Mesendoderm (in vitro differentiated cells): ENCODE measurements around the gene TMEM9.
"Not testable (repeated sequence)": the region's sequence is repeated elsewhere in the genome, so short reads cannot be mapped to it uniquely, and the experiment has no call there.

Experiments
- DNase-seq: peaks from one replicate; pipeline ENCODE4 v3.0.0; 2013
- H2AK5ac ChIP-seq: 2 replicates; pipeline ENCODE4 v1.6.1; 2013; ENCODE audit warnings: low read length, inconsistent platforms
- H2BK120ac ChIP-seq: 2 replicates; pipeline ENCODE4 v1.6.1; 2013; ENCODE audit warnings: low read depth, mild to moderate bottlenecking, low read length, moderate library complexity, mixed read lengths
- H2BK15ac ChIP-seq: replicated peaks from 2 replicates; pipeline ENCODE4 v1.6.1; 2013; ENCODE audit warnings: low read depth, mild to moderate bottlenecking, moderate library complexity
- H2BK5ac ChIP-seq: 2 replicates; pipeline ENCODE4 v1.6.1; 2013; ENCODE audit warnings: low read length, inconsistent platforms
- H3K18ac ChIP-seq: 2 replicates; pipeline ENCODE4 v1.6.1; 2013; ENCODE audit warnings: mild to moderate bottlenecking, low read length, mixed read lengths
- H3K23ac ChIP-seq: one replicate; pipeline ENCODE4 v1.6.1; 2013; ENCODE audit warnings: low read length
- H3K27ac ChIP-seq: 2 replicates; pipeline ENCODE4 v1.5.1; 2013; ENCODE audit warnings: low read depth, mild to moderate bottlenecking, inconsistent platforms, low read length, moderate library complexity
- H3K27me3 ChIP-seq: 2 replicates; pipeline ENCODE4 v1.6.1; 2013; ENCODE audit warnings: low read length, control low read depth, mild to moderate bottlenecking, inconsistent platforms; ENCODE audit not compliant: insufficient read depth, poor library complexity
- H3K36me3 ChIP-seq: 2 replicates; pipeline ENCODE4 v1.6.1; 2013; ENCODE audit warnings: low read length, inconsistent platforms; ENCODE audit not compliant: control insufficient read depth, insufficient read depth
- H3K4ac ChIP-seq: one replicate; pipeline ENCODE4 v1.6.1; 2013; ENCODE audit warnings: low read depth, mild to moderate bottlenecking, low read length, moderate library complexity
- H3K4me1 ChIP-seq: 2 replicates; pipeline ENCODE4 v1.6.1; 2013; ENCODE audit warnings: low read depth, low read length, inconsistent platforms; ENCODE audit not compliant: control insufficient read depth
- H3K4me2 ChIP-seq: 2 replicates; pipeline ENCODE4 v1.6.1; 2013; ENCODE audit warnings: low read length
- H3K4me3 ChIP-seq: 2 replicates; pipeline ENCODE4 v1.5.1; 2013; ENCODE audit warnings: mild to moderate bottlenecking, low read length
- H3K56ac ChIP-seq: one replicate; pipeline ENCODE4 v1.6.1; 2013; ENCODE audit warnings: low read length
- H3K79me1 ChIP-seq: 2 replicates; pipeline ENCODE4 v1.6.1; 2013; ENCODE audit warnings: low read length, inconsistent platforms
- H3K79me2 ChIP-seq: 2 replicates; pipeline ENCODE4 v1.6.1; 2013; ENCODE audit warnings: mild to moderate bottlenecking, low read length; ENCODE audit not compliant: control insufficient read depth, insufficient read depth
- H3K9ac ChIP-seq: 2 replicates; pipeline ENCODE4 v1.6.1; 2013; ENCODE audit warnings: low read length, inconsistent platforms
- H4K5ac ChIP-seq: one replicate; pipeline ENCODE4 v1.6.1; 2013; ENCODE audit warnings: low read length
- H4K8ac ChIP-seq: one replicate; pipeline ENCODE4 v1.6.1; 2013; ENCODE audit warnings: low read depth, mild to moderate bottlenecking, control low read depth, low read length, moderate library complexity
- WGBS: extraction: QIAGEN DNeasy Blood & Tissue Kit; methylation state at CpG from one replicate; pipeline ENCODE4 v1.1.7; 2013; ENCODE audit warnings: low lambda C conversion rate, missing lambda C conversion rate; ENCODE audit not compliant: insufficient coverage; ENCODE audit errors: extremely low coverage; 5-methylcytosine and 5-hydroxymethylcytosine counted together

Gene TMEM9

DNA sequence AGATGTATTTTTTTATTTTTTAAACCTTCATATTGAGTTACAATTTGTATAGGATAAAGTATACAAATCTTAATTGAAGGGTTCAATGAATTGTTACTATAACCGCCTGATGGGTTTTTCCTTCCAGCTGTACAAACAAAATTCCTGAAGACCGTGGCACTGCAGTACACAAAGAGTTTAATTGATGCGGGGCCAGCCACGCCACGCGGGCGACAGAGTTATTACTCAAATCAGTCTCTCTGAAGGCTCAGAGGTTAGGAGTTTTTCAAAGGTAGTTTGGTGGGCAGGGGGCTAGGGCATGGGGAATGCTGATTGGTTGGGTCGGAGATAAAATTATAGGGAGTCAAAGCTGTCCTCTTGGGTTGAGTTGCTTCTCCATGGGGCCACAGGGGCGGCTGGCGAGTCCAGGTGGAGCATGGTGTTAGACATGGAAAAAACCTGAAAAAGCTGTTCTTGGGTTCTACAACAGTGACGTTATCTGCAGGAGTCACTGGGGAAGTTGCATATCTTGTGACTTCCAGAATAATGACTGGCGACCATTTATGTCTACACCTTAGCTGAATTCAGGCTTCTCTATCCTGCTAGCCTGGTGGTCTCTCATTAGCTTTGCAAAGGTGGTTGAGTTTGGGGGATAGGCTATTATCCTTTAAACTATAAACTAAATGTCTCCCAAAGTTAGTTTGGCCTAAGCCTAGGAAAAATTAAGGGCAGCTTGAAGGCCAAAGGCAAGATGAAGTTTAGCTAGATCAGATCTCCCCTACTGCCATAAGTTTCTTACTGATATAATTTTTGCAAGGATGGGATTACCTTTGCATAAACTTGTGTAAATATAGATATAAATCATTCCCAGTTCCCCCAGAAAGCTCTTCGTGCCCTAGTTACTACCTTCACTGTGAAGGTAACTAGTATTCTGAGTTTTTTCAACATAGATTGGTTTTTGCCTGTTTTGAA lies 13.0 kb upstream of the TMEM9 start:
- no peak overlapping the region for H4K8ac ChIP-seq
- H2AK5ac ChIP-seq = no peak overlapping the region
- no peak overlapping the region for H3K9ac ChIP-seq
- H3K18ac ChIP-seq = peak overlapping the region; percentile 35
- H3K36me3 ChIP-seq = no peaks in the 10 kb centered on the region
- no peak overlapping the region for H3K56ac ChIP-seq
- no peak for DNase-seq
- no peak overlapping the region for H2BK5ac ChIP-seq
- H3K79me2 ChIP-seq = no peaks in the 10 kb centered on the region
- no peaks in the 10 kb centered on the region for H3K79me1 ChIP-seq
- H4K5ac ChIP-seq = no peak overlapping the region
- H2BK15ac ChIP-seq = no peak overlapping the region
- no peak overlapping the region for H3K4ac ChIP-seq
- no peak overlapping the region for H3K27ac ChIP-seq
- no CpG with 5 or more reads among the region's 13 CpGs for WGBS
- no peak overlapping the region for H3K23ac ChIP-seq
- no peak overlapping the region for H3K4me3 ChIP-seq
- peaks cover 2% of the 10 kb centered on the region for H3K27me3 ChIP-seq
- peaks cover 2% of the 10 kb centered on the region for H3K4me1 ChIP-seq
- no peak overlapping the region for H3K4me2 ChIP-seq
- H2BK120ac ChIP-seq = no peak overlapping the region

- Histone ChIP-seq H3K79me1 (no peaks in the 10 kb centered on the region), H2BK5ac (no peak overlapping the region), H3K36me3 (no peaks in the 10 kb centered on the region), H2BK15ac (no peak overlapping the region), H3K56ac (no peak overlapping the region), H2BK120ac (no peak overlapping the region), H3K9ac (no peak overlapping the region), H3K18ac (no peak overlapping the region), H3K4me2 (no peak overlapping the region), H3K27me3 (peaks cover 2% of the 10 kb centered on the region), H3K27ac (no peak overlapping the region), H4K8ac (no peak overlapping the region), H3K4ac (no peak overlapping the region), H3K23ac (no peak overlapping the region), H2AK5ac (no peak overlapping the region), H3K4me1 (no peaks in the 10 kb centered on the region), H3K4me3 (no peak overlapping the region), H4K5ac (no peak overlapping the region), H3K79me2 (no peaks in the 10 kb centered on the region)
- WGBS = no CpG with 5 or more reads among the region's 7 CpGs
- DNase-seq = no peak
Measured at GRCh38 chr1:201164645-201165044, 10.4 kb upstream of the TMEM9 start.

GRCh38 chr1:201163707-201164106 lies 9.4 kb upstream of the TMEM9 start:
- H3K18ac ChIP-seq = no peak overlapping the region
- no peak overlapping the region for H3K4me3 ChIP-seq
- no peak overlapping the region for H3K23ac ChIP-seq
- H4K5ac ChIP-seq = no peak overlapping the region
- no peaks in the 10 kb centered on the region for H3K4me1 ChIP-seq
- no peak overlapping the region for H3K27ac ChIP-seq
- no peak overlapping the region for H3K4ac ChIP-seq
- H2BK5ac ChIP-seq = no peak overlapping the region
- no peak overlapping the region for H3K4me2 ChIP-seq
- no peak overlapping the region for H2AK5ac ChIP-seq
- H3K79me2 ChIP-seq = no peaks in the 10 kb centered on the region
- H3K27me3 ChIP-seq = peaks cover 2% of the 10 kb centered on the region
- DNase-seq = no peak
- H3K79me1 ChIP-seq = no peaks in the 10 kb centered on the region
- no peaks in the 10 kb centered on the region for H3K36me3 ChIP-seq
- H4K8ac ChIP-seq = no peak overlapping the region
- no peak overlapping the region for H3K9ac ChIP-seq
- no CpG with 5 or more reads among the region's 4 CpGs for whole genome bisulfite sequencing
- H3K56ac ChIP-seq = no peak overlapping the region
- H2BK120ac ChIP-seq = no peak overlapping the region
- no peak overlapping the region for H2BK15ac ChIP-seq

DNA sequence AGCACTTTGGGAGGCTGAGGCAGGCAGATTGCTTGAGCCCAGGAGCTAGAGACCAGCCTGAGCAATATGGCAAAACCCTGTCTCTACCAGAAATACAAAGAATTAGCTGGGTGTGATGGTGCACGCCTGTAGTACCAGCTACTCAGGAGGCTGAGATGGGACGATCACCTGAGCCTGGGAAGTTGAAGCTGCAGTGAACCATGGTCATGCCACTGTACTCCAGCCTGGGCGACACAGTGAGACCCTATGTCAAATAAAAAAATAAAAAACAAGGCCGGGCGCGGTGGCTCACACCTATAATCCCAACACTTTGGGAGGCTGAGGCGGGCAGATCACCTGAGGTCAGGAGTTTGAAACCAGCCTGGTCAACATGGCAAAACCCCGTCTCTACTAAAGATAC lies 8.8 kb upstream of the TMEM9 start:
- H3K79me2 ChIP-seq, H3K4me3 ChIP-seq, H3K23ac ChIP-seq, H3K9ac ChIP-seq, H2BK120ac ChIP-seq, DNase-seq, H3K4ac ChIP-seq, H3K18ac ChIP-seq, H4K5ac ChIP-seq, H3K27me3 ChIP-seq, H2AK5ac ChIP-seq, H3K56ac ChIP-seq, H2BK5ac ChIP-seq, H3K4me2 ChIP-seq, H3K36me3 ChIP-seq, H4K8ac ChIP-seq, H3K79me1 ChIP-seq, H2BK15ac ChIP-seq, H3K4me1 ChIP-seq, H3K27ac ChIP-seq: not testable (repeated sequence)
- WGBS = no CpG with 5 or more reads among the region's 8 CpGs

GRCh38 chr1:201157949-201158348 lies 3.7 kb upstream of the TMEM9 start:
- no CpG with 5 or more reads among the region's 2 CpGs for WGBS
- H4K5ac ChIP-seq = no peak overlapping the region
- H3K4me3 ChIP-seq = no peak overlapping the region
- DNase-seq = no peak
- H4K8ac ChIP-seq = no peak overlapping the region
- no peak overlapping the region for H2BK120ac ChIP-seq
- peaks cover 5% of the 10 kb centered on the region for H3K79me1 ChIP-seq
- peaks cover 7% of the 10 kb centered on the region for H3K79me2 ChIP-seq
- H3K56ac ChIP-seq = no peak overlapping the region
- no peak overlapping the region for H3K18ac ChIP-seq
- H3K4me1 ChIP-seq = peaks cover 2% of the 10 kb centered on the region
- no peaks in the 10 kb centered on the region for H3K27me3 ChIP-seq
- no peak overlapping the region for H3K4me2 ChIP-seq
- H3K23ac ChIP-seq = no peak overlapping the region
- H2AK5ac ChIP-seq = no peak overlapping the region
- no peak overlapping the region for H2BK5ac ChIP-seq
- H3K36me3 ChIP-seq = no peaks in the 10 kb centered on the region
- H3K27ac ChIP-seq = no peak overlapping the region
- H3K4ac ChIP-seq = no peak overlapping the region
- no peak overlapping the region for H2BK15ac ChIP-seq
- no peak overlapping the region for H3K9ac ChIP-seq

GRCh38 chr1:201156819-201157218 lies 2.5 kb upstream of the TMEM9 start:
- H3K56ac ChIP-seq = no peak overlapping the region
- H3K9ac ChIP-seq = no peak overlapping the region
- no peak overlapping the region for H3K4me2 ChIP-seq
- peaks cover 2% of the 10 kb centered on the region for H3K4me1 ChIP-seq
- no peak overlapping the region for H3K4ac ChIP-seq
- H3K23ac ChIP-seq = no peak overlapping the region
- peaks cover 12% of the 10 kb centered on the region for H3K79me2 ChIP-seq
- no peak overlapping the region for H3K4me3 ChIP-seq
- H2BK120ac ChIP-seq = no peak overlapping the region
- no peak overlapping the region for H4K5ac ChIP-seq
- H2BK15ac ChIP-seq = no peak overlapping the region
- H3K27ac ChIP-seq = no peak overlapping the region
- H2AK5ac ChIP-seq = no peak overlapping the region
- H3K79me1 ChIP-seq = peaks cover 10% of the 10 kb centered on the region
- no peak overlapping the region for H3K18ac ChIP-seq
- no peaks in the 10 kb centered on the region for H3K36me3 ChIP-seq
- no peaks in the 10 kb centered on the region for H3K27me3 ChIP-seq
- H2BK5ac ChIP-seq = no peak overlapping the region
- H4K8ac ChIP-seq = no peak overlapping the region
- DNase-seq = no peak
